GM12892 (cell line): ENCODE measurements around the gene DENND1A.

ENCODE experiments used
- POLR2A ChIP-seq: IDR thresholded peaks from 2 replicates; pipeline ENCODE4 v1.6.1; 2011; ENCODE audit warnings: low read depth, low read length, control low read depth
- POLR2AphosphoS5 ChIP-seq: IDR thresholded peaks from 2 replicates; pipeline ENCODE4 v1.6.1; 2011; ENCODE audit warnings: low read depth, low read length, control low read depth
- TAF1 ChIP-seq: IDR thresholded peaks from 2 replicates; pipeline ENCODE4 v1.6.1; 2011; ENCODE audit warnings: low read depth, mild to moderate bottlenecking, control low read depth, low read length, borderline replicate concordance

GRCh38 chr9:123331346-123332060 lies 598.4 kb downstream of the DENND1A start:
- no peak for TF ChIP-seq POLR2A
- TF ChIP-seq POLR2AphosphoS5 = no peak
- TF ChIP-seq TAF1 = no peak
